SW480 (cell line): Measurements from ENCODE around the gene PUM2.

Experiments
- DNase-seq: peaks from one replicate; pipeline ENCODE4 v3.0.0-alpha.2; 2016; ENCODE audit warnings: low spot score

Gene PUM2

DNA sequence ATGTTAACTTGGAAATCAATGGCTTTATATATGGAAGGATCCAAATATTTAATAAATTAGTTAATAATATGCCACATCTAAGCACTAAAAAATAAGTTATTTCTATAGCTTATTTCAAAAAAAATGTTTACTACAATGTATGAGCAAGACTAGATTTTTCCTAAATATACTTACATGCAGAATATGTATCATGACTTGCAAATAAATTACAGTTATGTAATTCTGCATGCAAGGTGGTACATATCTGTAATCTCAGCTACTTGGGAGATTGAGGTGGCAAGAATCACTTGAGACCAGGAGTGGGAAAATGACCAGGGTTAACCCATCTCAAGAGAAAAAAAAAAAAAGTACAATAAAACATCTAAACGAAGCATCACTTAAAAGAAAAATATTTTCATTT, 11.6 kb downstream of the PUM2 start:
- DNase-seq: no peak

DNA sequence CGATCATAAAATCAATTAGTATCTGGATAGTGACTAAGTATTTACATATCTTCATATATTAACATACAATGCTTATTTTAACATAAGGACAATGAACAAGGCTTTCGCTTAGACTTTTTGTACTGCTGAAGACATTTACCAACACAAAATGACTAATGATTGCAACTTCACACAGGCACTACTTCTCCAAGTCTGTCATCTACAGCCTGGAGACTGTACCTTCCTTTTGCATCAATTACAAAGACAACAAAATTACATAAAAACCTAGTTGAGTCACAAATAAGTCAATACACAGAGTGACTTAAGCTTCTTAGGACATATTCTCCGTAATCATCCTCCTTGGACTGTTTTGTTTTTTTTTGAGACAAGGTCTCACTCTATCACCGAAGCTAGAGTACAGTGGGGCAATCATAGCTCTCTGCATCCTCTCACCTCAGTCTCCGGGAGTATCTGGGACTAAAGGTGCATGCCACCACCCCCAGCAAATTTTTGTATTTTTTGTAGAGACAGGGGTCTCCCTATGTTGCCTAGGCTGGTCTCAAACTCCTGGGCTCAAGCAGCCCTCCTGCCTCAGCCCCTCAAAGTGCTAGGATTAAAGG, 15.9 kb downstream of the PUM2 start:
- no peak for DNase-seq

DNA sequence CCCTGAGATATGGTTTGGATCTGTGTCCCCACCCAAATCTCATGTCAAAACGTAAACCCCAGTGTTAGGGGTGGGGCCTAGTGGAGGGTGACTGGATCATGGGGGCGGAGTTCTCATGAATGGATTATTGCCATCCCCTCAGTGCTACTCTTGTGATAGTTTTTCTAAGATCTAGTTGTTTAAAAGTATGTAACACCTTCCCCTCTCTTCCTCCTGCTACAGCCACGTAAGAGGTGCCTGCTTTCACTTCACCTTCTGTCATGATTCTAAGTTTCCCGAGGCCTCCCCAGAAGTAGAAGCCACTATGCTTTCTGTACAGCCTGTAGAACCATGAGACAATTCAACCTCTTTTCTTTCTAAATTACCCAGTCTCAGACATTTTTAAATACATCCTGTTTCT, 16.9 kb downstream of the PUM2 start:
- no peak for DNase-seq

DNA sequence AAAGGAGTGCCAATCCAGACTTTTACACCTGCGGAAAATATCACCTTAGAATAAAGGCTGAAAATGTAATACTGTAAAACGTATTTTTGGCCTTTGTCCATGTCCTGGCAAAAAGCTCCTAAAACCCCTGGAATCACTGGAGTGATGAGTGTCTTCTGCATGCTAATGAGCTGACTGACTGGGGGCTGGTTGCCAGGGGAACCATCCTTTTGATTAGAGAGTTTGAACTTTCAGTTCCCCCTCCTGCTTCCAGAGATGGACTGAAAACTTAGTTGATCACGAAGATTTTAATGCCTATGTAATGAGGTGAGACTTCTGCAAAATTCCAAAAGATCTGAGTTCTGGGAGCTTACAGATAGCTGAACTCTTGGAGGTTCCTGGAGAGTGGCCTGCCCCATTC, 20.5 kb downstream of the PUM2 start:
- no peak for DNase-seq

DNA sequence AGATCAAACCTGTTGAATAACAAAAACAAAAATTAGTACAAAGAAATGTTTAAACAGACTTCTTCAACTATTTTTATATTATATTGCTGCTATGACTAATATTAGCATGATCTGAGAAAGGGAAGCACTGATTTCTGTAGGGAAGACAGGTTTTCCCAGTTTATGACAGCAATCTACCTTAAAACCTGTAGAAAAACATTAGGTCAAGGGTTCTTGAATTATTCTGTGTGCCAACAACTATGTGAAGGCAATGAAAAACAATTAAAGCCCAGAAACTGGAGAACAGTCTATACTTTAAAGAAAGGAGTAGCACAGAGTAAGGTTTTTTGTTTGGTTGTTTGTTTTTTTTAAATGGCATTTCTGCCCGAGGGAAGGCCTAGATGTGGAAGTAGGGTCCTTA, 23.3 kb downstream of the PUM2 start:
- no peak for DNase-seq

DNA sequence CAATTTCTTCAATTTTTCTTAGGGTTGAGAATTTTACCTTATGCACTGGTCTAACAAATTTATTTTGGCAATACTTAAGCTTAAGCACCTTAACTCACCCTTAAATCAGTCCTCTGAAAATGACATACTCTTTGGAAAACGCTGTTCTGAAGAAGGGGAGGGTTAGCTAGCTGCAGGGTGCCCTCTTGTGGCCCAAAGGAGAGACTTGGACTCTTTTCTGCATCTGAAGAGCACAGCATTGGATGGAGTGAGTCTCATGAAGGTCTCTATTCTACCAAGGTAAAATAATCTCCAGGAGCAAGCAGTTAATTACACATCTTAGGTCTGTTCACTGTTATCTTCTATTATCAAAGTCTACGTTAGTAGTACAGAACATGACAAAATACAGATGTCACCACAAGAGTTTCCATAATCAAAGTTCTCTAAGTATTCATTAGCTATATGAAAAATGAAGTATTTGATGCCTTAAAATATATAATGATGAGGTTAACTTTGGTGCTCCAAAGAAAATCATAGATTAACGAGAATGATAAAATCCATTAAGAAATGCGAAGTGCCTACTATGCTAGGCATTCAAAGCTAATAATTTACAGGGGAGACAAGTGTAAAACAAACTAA, 24.4 kb downstream of the PUM2 start:
- peak; percentile 63 for DNase-seq

DNA sequence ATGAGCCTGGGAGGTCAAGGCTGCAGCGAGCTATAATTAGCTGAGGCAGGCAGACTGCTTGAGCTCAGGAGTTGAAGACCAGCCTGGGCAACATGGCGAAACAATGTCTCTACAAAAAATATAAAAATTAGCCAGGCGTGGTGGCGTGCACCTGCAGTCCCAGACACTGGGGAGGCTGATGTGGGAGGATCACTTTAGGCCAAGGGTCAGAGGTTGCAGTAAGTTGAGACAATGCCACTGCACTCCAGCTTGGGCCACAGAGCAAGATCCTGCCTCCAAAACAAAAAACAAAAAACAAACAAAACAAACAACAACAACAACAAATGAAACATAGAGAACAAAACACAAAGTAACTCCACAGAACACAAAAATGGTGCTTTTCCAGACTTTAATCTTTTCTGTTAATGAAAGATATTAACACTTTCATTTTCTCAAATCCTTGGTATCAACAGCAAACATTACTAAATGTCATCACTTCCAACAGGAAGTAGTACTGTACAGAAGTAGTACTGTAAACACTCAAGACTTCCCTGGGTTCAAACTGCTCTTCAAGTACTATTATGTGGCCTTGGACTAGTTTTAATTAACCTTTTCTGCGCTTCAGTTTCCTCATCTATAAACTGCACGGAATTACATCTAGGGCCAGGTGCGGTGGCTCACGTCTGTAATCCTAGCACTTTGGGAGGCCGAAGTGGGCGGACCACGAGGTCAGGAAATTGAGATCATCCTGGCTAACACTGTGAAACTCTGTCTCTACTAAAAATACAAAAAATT, 27.9 kb downstream of the PUM2 start:
- no peak for DNase-seq

DNA sequence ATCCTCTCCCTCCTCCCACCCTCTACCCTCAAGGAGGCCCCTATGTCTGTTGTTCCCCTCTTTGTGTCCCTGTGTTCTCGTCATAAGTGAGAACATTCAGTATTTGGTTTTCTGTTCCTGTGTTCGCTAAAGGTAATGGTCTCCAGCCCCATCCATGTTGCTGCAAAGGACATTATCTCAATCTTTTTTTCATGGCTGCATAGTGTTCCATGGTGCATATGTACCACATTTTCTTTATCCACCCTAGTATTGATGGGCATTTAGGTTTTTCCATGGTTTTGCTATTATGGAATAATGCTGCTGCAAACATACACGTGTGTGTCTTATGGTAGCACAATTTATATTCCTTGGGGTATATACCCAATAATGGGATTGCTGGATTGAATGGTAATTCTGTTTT, 33.0 kb downstream of the PUM2 start:
- no peak for DNase-seq

DNA sequence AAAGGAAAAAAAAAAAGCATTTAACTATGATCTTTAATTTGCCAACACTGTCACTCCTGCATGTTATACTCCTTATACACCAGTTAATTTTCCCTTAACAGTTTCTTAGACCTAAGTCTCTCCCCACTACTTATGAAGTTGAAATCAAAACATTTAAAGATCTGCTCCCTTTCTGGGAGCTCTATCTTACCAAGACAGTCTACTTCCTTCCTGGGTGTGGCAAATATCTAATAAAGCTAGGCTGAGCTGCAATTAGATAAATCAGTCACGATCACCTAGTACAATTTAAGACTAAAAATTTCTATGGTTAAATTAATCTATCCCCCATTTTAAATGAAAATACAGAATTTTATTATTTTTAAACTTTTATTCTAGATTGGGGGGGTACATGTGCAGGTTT, 33.4 kb downstream of the PUM2 start:
- DNase-seq: no peak

DNA sequence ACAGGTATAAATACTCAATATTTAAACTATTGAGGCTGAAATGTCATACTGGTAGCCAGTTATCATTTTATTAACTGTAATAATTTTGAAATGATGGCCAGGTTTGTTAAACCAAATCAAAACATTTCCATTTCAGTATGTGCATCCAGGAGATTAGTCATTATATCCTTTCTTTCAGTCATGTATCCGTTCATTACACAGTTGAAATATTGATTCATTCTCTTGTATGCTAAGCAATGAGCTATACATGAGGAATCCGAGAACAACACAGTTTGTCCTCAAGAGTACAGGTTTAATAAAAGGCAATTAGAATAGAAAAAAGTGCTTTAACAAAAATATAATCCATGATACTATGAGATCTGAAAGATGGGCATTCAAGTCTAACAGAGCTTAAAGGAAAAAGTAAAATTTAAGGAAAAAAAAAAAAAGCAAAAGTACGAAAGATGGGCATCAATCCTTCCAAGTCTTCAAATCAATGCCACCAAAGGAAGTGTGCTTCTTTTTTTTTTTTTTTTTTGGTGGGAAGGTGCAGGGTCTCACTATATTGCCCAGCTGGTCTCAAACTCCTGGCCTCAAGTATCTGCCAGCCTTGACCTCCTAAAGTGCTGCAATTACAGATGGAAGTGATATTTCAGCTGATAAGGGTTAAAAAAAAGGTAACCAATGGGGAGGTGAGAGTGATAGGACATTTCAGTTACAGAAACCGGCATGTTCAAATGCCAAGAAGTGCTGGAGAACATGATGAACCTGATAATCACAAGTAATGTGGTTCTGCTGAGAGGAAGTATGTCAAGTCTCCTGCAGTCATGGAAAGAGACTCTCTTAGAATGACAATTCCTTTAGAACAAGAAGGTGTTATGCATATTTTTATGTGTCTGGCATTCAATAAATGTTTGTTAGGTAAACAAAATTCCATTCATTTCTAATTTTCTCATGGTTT, 35.8 kb downstream of the PUM2 start:
- no peak for DNase-seq

DNA sequence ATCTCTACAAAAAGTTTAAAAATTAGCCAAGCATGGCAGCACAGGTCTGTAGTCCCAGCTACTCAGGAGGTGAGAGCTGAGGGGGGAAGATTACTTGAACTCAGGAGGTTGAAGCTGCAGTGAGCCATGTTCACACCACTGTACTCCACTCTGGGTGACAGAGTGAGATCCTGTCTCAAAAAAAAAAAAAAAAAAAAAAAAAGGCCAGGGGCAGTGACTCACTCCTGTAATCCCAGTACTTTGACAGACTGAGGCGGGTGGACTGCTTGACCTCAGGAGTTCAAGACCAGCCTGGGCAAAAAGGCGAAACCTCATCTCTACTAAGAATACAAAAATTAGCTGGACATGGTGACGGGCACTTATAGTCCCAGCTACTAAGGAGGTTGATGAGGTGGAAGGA, 37.0 kb downstream of the PUM2 start:
- DNase-seq: no peak

DNA sequence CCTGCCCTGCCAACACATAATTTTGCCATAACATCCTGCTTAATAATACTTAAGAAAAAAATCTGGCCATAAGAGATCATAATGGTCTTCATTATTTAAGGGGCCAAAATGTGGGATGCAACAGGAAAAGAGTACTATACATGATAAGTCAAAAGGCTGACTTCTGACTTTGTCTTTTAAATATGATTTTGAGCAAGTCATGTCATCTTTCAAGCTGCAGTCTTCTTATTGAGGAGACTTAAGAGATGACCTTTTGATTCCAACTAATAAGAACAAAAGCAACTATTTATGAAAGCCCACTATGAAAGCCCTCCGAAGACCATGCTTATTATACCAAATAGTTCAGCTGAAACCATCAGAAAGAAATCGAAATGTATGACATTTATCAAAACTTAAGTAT, 41.6 kb downstream of the PUM2 start:
- no peak for DNase-seq

DNA sequence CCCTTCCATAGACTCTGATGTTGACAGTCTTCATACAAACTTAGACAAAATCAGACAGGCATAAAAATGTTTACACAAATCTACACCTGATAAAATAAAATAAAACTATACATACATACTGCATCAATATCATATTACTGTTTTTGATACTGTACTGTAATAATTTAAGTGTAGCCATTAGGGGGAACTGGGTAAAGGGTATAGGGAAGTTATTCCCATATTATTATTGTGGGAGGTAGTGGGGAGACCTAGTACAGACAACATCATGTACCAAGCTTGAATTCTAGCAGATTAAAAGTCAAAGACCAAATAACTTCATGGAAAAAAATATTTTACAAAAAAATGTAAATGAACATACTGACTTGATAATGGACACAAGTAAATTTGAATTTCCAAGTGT, 43.3 kb downstream of the PUM2 start:
- no peak for DNase-seq

DNA sequence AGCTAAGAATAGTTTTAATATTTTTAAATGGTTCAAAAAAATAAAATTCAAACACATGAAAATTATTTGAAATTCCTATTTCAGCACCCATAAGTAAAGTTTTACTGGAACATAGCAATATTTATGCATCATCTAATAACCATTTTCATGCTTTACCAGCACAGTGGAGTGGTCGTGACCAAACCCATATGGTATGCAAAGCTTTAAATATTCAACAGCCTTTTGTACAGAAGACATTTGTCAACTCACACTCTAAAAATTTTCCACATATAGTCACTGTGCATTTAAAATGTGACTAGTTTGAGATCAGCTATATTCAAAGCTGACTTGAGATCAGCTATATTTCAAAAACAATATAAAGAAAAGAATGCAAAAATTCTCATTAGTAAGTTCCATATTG, 46.2 kb downstream of the PUM2 start:
- no peak for DNase-seq

DNA sequence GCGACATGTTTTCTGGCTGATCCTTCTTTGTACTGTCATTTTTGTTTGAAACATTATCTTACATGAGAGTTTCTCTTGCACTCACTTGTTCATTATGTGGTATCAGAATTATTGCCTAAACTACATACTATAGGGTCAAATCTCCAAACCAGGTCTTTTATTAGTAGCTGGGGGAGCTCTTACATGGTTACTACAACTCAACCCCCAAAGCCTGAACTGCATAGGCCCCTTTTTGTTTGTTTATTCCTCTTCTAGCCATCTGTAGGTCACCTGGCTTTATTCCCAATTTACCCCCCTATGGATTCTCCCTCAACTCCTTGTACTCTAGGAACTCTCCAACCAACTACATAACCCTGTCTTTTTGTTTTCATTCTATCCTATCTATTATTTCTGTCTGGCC, 46.7 kb downstream of the PUM2 start:
- no peak for DNase-seq

DNA sequence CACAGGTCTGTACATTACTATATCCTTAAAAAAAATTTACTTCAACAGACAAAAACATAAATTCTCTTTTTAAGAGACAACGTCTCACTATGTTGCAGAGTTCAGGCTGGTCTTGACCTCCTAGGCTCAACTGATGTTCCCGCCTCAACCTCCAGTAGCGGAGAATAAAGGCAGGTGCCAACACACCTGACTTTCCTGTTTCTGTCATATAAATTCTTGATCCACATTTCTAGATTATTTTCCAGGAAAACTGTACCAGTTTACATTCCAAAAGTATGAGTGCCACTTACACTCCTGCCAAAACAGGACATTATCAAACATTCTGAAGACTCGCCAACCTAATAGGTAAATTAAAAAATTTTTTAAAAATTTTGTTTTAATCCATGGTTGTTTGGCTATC, 48.6 kb downstream of the PUM2 start:
- no peak for DNase-seq

DNA sequence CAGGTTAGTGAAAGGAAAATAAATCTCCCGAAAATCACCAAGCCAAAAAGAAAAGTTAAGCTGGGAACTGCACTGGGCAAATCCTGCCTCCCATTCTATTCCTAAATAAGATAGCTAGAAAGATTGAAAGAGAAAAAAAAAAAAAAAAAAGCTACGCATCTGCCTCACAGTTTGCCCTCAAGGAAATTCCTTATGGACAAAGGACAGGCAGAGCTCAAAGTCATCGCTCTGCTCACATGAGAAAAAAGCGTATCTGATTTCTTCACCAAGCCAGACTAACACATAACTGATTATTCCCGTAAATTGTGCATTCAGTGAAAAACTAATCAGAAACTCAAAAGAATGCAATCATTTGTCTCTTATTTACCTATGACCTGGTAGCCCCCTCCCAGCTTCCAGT, 50.0 kb downstream of the PUM2 start:
- DNase-seq: no peak

DNA sequence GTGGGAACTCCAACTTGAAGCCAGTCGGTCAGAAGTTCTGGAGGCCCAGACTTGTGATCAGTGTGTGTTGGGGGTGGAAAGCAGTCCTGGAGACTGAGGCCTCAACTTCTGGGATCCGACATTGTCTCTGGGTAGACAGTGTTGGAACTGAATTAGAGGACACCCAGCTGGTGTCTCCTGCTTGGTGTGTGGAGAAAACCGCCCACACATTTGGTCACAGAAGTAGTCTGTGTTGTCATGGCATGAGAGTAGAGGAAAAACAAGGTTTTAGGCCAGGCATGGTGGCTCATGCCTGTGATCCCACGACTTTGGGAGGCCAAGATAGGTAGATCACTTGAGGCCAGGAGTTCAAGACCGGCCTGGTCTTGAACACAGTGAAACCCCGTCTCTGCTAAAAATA, 51.5 kb downstream of the PUM2 start:
- no peak for DNase-seq

DNA sequence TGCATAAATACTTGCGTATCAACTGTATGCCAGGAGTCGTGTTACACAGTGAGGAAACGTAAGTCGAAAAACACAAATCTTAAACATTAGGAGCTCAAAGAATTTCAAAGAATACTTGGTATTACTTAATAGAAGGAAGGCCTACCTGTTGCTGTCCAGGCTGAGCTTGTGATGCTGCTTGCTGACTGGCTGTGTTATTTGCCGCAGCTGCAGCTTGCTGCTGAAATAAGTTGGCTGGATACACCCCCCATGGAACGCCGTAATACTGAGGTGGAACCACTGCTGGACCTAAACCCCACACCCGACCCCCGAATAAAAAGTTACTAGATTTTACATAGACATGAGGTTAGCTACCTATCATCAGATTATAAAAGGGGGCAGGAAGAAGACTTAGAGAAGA, 56.4 kb downstream of the PUM2 start:
- no peak for DNase-seq

DNA sequence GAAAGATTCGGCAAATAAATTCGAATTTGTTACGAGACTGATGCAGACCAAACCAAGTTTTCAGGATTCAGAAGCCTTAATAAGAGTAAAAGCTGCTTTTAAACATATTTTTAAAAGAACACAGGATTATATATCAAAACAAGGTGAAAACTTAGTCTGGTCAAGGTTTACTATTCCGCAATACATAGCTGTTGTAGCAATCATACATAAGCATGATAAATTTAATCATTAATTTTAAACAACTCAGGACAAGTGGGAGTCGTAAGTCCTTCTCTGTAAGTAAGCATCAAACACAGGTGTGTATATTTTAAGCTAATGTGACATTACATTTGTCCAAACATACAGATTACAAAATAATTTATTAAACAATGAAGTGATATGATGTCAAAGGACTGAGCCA, 57.7 kb downstream of the PUM2 start:
- DNase-seq: no peak

DNA sequence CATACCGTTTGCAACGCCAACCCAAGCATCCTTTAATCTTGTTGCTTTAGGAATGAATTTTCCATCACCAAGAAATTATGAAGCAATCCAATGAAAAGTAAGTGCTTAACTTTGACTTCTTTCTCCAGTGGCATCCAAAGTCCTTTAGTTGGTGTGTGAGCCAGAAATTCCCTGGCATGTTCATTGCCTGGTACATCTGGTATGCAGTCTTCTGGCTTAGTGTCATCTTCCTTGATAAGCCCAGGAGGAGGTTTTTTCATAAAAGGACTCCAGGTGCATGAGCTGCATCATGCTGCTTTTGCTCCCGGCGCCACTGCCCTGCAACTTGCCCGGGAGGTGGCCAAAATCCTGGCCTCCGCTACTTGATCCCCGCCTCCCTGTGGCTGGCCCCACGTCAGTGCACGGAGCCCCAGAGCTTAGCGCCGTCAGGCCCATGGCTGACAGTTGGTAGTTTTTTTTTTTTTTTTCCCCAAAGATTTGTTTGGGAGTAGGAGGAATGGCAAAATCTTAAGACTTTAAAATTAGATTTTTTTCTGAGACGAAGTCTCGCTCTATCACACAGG, 58.7 kb downstream of the PUM2 start:
- DNase-seq: no peak

DNA sequence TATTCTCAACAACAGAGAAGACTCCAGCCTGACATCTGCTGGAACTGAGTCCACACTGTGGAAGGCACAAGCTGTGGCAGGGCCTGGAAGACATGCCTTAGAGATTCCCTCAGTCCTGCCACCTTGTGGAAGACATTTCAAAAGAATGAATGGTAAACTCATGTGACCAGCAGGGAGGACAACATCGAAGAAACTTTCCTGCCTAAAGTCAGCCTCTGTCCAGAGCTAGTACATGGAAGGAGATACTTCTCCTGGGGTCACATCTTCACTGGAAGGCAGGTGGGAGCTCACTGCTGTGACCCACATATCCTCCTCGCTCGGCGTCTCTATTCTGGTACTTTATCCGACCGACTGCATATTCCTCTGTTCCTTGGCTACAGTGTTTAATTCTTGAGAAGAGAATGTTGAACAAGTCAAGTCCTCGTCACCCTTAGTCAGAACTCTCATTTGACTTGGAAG, 59.5 kb downstream of the PUM2 start:
- peak; percentile 77 for DNase-seq
